ENCODE data around the gene AUTS2. TPM values are rescaled to one million over a fixed set of nuclear protein-coding genes. Genes with fewer than 3 reads are reported as not detected.

The AUTS2 gene
- total RNA-seq, 3 donors from 2014 or later = 31.5 to 94.3 (median 81.3) TPM

- Histone ChIP-seq H3K9me3 (no peaks in the 10 kb centered on the region), H3K27me3 (no peaks in the 10 kb centered on the region), H3K36me3 (no peaks in the 10 kb centered on the region), H3K4me1 (peaks cover 0 to 8% of the 10 kb centered on the region in 2 donors), H3K27ac (peak overlapping the region; percentile 85 to 88), H3K4me3 (peak overlapping the region in 1 of 3 donors; percentile 18)
- intact Hi-C loops (cut with DNase I; ENCODE audit: low total_unique reads) = no loop called here
- no peak for TF ChIP-seq CTCF (IDR thresholded peaks at IDR 0.05)
- TF ChIP-seq POLR2AphosphoS5 (IDR thresholded peaks at IDR 0.05) = no peak
- TF ChIP-seq POLR2A (IDR thresholded peaks at IDR 0.05) = no peak
- peak in 1 of 2 donors; percentile 39 for DNase-seq (ENCODE audit: low spot score in 2 of 2)
These were observed 80.4 kb downstream of the AUTS2 start for GRCh38 chr7:69678494-69679187.

GRCh38 chr7:69681181-69681580 is 82.9 kb downstream of the AUTS2 start:
- Histone ChIP-seq H3K27me3 (no peaks in the 10 kb centered on the region), H3K9me3 (no peaks in the 10 kb centered on the region), H3K36me3 (no peaks in the 10 kb centered on the region), H3K4me3 (no peak overlapping the region), H3K4me1 (no peaks in the 10 kb centered on the region), H3K27ac (no peak overlapping the region)
- no peak for TF ChIP-seq POLR2A (IDR thresholded peaks at IDR 0.05)
- TF ChIP-seq POLR2AphosphoS5 (IDR thresholded peaks at IDR 0.05) = no peak
- TF ChIP-seq CTCF (IDR thresholded peaks at IDR 0.05) = no peak
- DNase-seq (ENCODE audit: low spot score in 2 of 2) = no peak
- intact Hi-C loops (cut with DNase I; ENCODE audit: low total_unique reads) = no loop called here

- DNase-seq (ENCODE audit: low spot score in 2 of 2) = no peak
- Histone ChIP-seq H3K9me3 (no peaks in the 10 kb centered on the region), H3K36me3 (no peaks in the 10 kb centered on the region), H3K27ac (no peak overlapping the region), H3K4me3 (no peak overlapping the region), H3K4me1 (no peaks in the 10 kb centered on the region), H3K27me3 (no peaks in the 10 kb centered on the region)
- TF ChIP-seq POLR2AphosphoS5 (IDR thresholded peaks at IDR 0.05) (no peak), POLR2A (IDR thresholded peaks at IDR 0.05) (no peak), CTCF (IDR thresholded peaks at IDR 0.05) (no peak)
- intact Hi-C loops (cut with DNase I; ENCODE audit: low total_unique reads) = no loop called here
These were observed 84.2 kb downstream of the AUTS2 start for GRCh38 chr7:69682518-69682917.

- Histone ChIP-seq H3K4me1 (no peaks in the 10 kb centered on the region), H3K27ac (no peak overlapping the region), H3K4me3 (no peak overlapping the region), H3K27me3 (no peaks in the 10 kb centered on the region), H3K36me3 (no peaks in the 10 kb centered on the region), H3K9me3 (no peaks in the 10 kb centered on the region)
- DNase-seq (ENCODE audit: low spot score in 2 of 2) = peak in 1 of 2 donors; percentile 32
- intact Hi-C loops (cut with DNase I; ENCODE audit: low total_unique reads) = no loop called here
- TF ChIP-seq POLR2A (IDR thresholded peaks at IDR 0.05) (no peak), POLR2AphosphoS5 (IDR thresholded peaks at IDR 0.05) (no peak), CTCF (IDR thresholded peaks at IDR 0.05) (no peak)
These were observed 84.7 kb downstream of the AUTS2 start for GRCh38 chr7:69683002-69683401.

- no peaks in the 10 kb centered on the region for H3K36me3 ChIP-seq
- DNase-seq (ENCODE audit: low spot score in 2 of 2) = no peak
- no peak overlapping the region for H3K4me3 ChIP-seq
- no peaks in the 10 kb centered on the region for H3K27me3 ChIP-seq
- no peaks in the 10 kb centered on the region for H3K4me1 ChIP-seq
- H3K27ac ChIP-seq = peak overlapping the region in 1 of 2 donors; percentile 38
- no peaks in the 10 kb centered on the region for H3K9me3 ChIP-seq
- TF ChIP-seq POLR2A (IDR thresholded peaks at IDR 0.05) = no peak
- no peak for TF ChIP-seq POLR2AphosphoS5 (IDR thresholded peaks at IDR 0.05)
- no peak for TF ChIP-seq CTCF (IDR thresholded peaks at IDR 0.05)
- intact Hi-C loops (cut with DNase I; ENCODE audit: low total_unique reads) = no loop called here
These were observed 86.4 kb downstream of the AUTS2 start for GRCh38 chr7:69684369-69685292.

Measured in breast epithelium (tissue), 4 donors.